Gastrocnemius medialis (tissue), 4 donors: Measurements from ENCODE around the gene ZFP69B.

Experiments
- CTCF ChIP-seq, 5 experiments: fragments of 450-650 bp in 3 of 5; fragments of 200-600 bp in 2 of 5; sonication (generic) in 2 of 5; IDR thresholded peaks in 4 of 5; conservative IDR thresholded peaks in 1 of 5; 1 replicate in 4 of 5; 2 replicates in 1 of 5; pipeline ENCODE4 v1.5.1; 2016 to 2019; ENCODE audit warnings: antibody characterized with exemption in 5 of 5, mild to moderate bottlenecking in 3 of 5, moderate library complexity in 3 of 5
- POLR2A ChIP-seq, 2 donors: fragments of 450-650 bp; IDR thresholded peaks; one replicate each; pipeline ENCODE4 v1.6.1; 2017; ENCODE audit warnings: antibody characterized with exemption in 2 of 2, mild to moderate bottlenecking in 2 of 2, moderate library complexity in 2 of 2

- TF ChIP-seq CTCF (IDR thresholded peaks at IDR 0.05 in 4 of 5, conservative IDR thresholded peaks at IDR 0.05 in 1 of 5), result no peak
- TF ChIP-seq POLR2A (IDR thresholded peaks at IDR 0.05), result no peak
Measured at GRCh38 chr1:40469327-40469726, 19.1 kb downstream of the ZFP69B start.
